B cell (primary cell): ENCODE data around the gene CCDC8. TPM values are rescaled to one million over a fixed set of nuclear protein-coding genes. Genes with fewer than 3 reads are reported as not detected.

Source experiments
- ATAC-seq: fragments of 200-7000 bp; cut with Tn5 transposase; one replicate; pipeline ENCODE4 v1.10.0; 2021; ENCODE audit warnings: low read depth, mild to moderate bottlenecking, moderate number of reproducible peaks, moderate library complexity
- CTCF ChIA-PET: fragments of 350-600 bp; sonication (Branson Sonifier 250); formaldehyde crosslinking; loops from one replicate; lab custom pipeline; 2021; ENCODE audit warnings: antibody characterized with exemption, inconsistent platforms; lab: Charles Lee
- POLR2A ChIA-PET: fragments of 350-600 bp; sonication (Branson Sonifier 250); formaldehyde crosslinking; loops from one replicate; lab custom pipeline; 2021; ENCODE audit warnings: antibody characterized with exemption; lab: Charles Lee
- DNase-seq: peaks from one replicate; pipeline ENCODE4 v3.0.0; 2013
- H2AFZ ChIP-seq: 2 replicates; pipeline ENCODE4 v1.6.1; 2012; ENCODE audit warnings: mild to moderate bottlenecking, low read depth, low read length; ENCODE audit not compliant: insufficient read depth, poor library complexity, severe bottlenecking
- H3K27ac ChIP-seq, 2 donors: 1 replicate in 1 of 2; 2 replicates in 1 of 2; pipeline ENCODE4 v1.5.1; 2012 to 2013; ENCODE audit warnings: low read length in 2 of 2, mild to moderate bottlenecking in 2 of 2, moderate library complexity in 1 of 2
- H3K27me3 ChIP-seq, 4 experiments: fragments of 200-600 bp in 1 of 4; sonication (generic) in 1 of 4; replicated peaks in 1 of 4; 1 replicate in 2 of 4; 2 replicates in 2 of 4; pipeline versions ENCODE4 v1.6.1 to v1.7.0; 2013 to 2016; ENCODE audit warnings: low read length in 3 of 4, mild to moderate bottlenecking in 2 of 4, mixed read lengths in 1 of 4, moderate library complexity in 1 of 4; ENCODE audit not compliant: insufficient read depth in 4 of 4, control insufficient read depth in 3 of 4; ENCODE audit errors: control extremely low read depth in 1 of 4
- H3K36me3 ChIP-seq, 2 experiments: replicated peaks in 1 of 2; 1 replicate in 1 of 2; 2 replicates in 1 of 2; pipeline versions ENCODE4 v1.6.1 to v1.7.1; 2013; ENCODE audit warnings: low read length in 1 of 2; ENCODE audit not compliant: insufficient read depth in 2 of 2, control insufficient read depth in 1 of 2; ENCODE audit errors: control extremely low read depth in 1 of 2, extremely low read depth in 1 of 2
- H3K4me1 ChIP-seq, 2 donors: fragments of 200-600 bp in 1 of 2; sonication (generic) in 1 of 2; 1 replicate in 1 of 2; 2 replicates in 1 of 2; pipeline versions ENCODE4 v1.5.1 to v1.6.1; 2013 to 2017; ENCODE audit warnings: low read length in 2 of 2; ENCODE audit not compliant: control insufficient read depth in 2 of 2, insufficient read depth in 2 of 2
- H3K4me2 ChIP-seq: replicated peaks from 2 replicates; pipeline ENCODE3; 2012; ENCODE audit warnings: mild to moderate bottlenecking, low read depth, low read length; ENCODE audit not compliant: poor library complexity, severe bottlenecking
- H3K4me3 ChIP-seq, 5 experiments: fragments of 200-600 bp in 1 of 5; sonication (generic) in 1 of 5; 1 replicate in 3 of 5; 2 replicates in 2 of 5; pipeline versions ENCODE4 v1.5.1 to v1.7.0; 2011 to 2016; ENCODE audit warnings: low read length in 4 of 5, mild to moderate bottlenecking in 4 of 5, low read depth in 2 of 5, control low read depth in 1 of 5, moderate library complexity in 1 of 5; ENCODE audit not compliant: insufficient read depth in 1 of 5; ENCODE audit errors: control extremely low read depth in 1 of 5, extremely low read depth in 1 of 5
- H3K79me2 ChIP-seq: fragments of 200-600 bp; sonication (generic); one replicate; pipeline ENCODE4 v1.6.0; 2016; ENCODE audit warnings: low read length; ENCODE audit not compliant: control insufficient read depth, insufficient read depth
- H3K9ac ChIP-seq: fragments of 200-600 bp; sonication (generic); 2 replicates; pipeline ENCODE4 v1.6.1; 2017; ENCODE audit warnings: mild to moderate bottlenecking, low read length, moderate library complexity
- H3K9me3 ChIP-seq, 3 donors: one replicate each; pipeline versions ENCODE4 v1.6.1 to v1.7.1; 2013; ENCODE audit warnings: low read length in 2 of 3; ENCODE audit not compliant: control insufficient read depth in 2 of 3, insufficient read depth in 1 of 3; ENCODE audit errors: control extremely low read depth in 1 of 3
- H4K20me1 ChIP-seq: 2 replicates; pipeline ENCODE4 v1.6.0; 2012; ENCODE audit warnings: mild to moderate bottlenecking, low read length; ENCODE audit not compliant: insufficient read depth, control insufficient read depth, poor library complexity, severe bottlenecking
- H3K27ac Mint-ChIP-seq: one replicate; pipeline ENCODE4 v1.8.0; 2021; ENCODE audit warnings: mixed read lengths
- H3K27me3 Mint-ChIP-seq: one replicate; pipeline ENCODE4 v1.8.0; 2021; ENCODE audit warnings: mixed read lengths
- H3K4me1 Mint-ChIP-seq: one replicate; pipeline ENCODE4 v1.8.0; 2021; ENCODE audit warnings: mixed read lengths
- H3K4me3 Mint-ChIP-seq: one replicate; pipeline ENCODE4 v1.8.0; 2021; ENCODE audit warnings: mixed read lengths
- H3K9me3 Mint-ChIP-seq: one replicate; pipeline ENCODE4 v1.8.0; 2022; ENCODE audit warnings: mixed read lengths; ENCODE audit not compliant: insufficient read depth
- EZH2 ChIP-seq: IDR thresholded peaks from 2 replicates; pipeline ENCODE4 v1.6.1; 2012; ENCODE audit warnings: borderline replicate concordance, low read depth, mild to moderate bottlenecking, moderate library complexity, low read length; ENCODE audit not compliant: insufficient read depth, poor library complexity, severe bottlenecking
- WGBS: methylation state at CpG from one replicate; pipeline ENCODE4 v1.1.5; 2013; ENCODE audit warnings: missing lambda C conversion rate; ENCODE audit not compliant: insufficient coverage; 5-methylcytosine and 5-hydroxymethylcytosine counted together
- intact Hi-C: fragments of 100-400 bp; cut with micrococcal nuclease; formaldehyde crosslinking; loops from one replicate; pipeline ENCODE4 v1.10.0; 2022
- polyA plus RNA-seq: library from polyadenylated mRNA; depleted of rRNA; stranded (reverse); fragments of >200 nt; gene quantifications from 2 replicates; pipeline ENCODE4 v1.2.3, GENCODE V29; 2012
- total RNA-seq, 2 donors: library from RNA; stranded (reverse); fragments of 120-200 nt in 1 of 2; gene quantifications; 1 replicate in 1 of 2; 2 replicates in 1 of 2; pipeline versions ENCODE4 v1.2.3 to v1.2.4, GENCODE V29; 2013 to 2022
- TF ChIP-seq, protein P1 (sequence below): fragments of 200-600 bp; IDR thresholded peaks from one replicate; pipeline ENCODE4 v1.8.0; 2022; ENCODE audit warnings: antibody characterized with exemption, mild to moderate bottlenecking

The CCDC8 gene
- total and polyA plus RNA-seq, 2 donors (not counting 1 experiment from before 2014, with no cell fraction given): not detected

DNA sequence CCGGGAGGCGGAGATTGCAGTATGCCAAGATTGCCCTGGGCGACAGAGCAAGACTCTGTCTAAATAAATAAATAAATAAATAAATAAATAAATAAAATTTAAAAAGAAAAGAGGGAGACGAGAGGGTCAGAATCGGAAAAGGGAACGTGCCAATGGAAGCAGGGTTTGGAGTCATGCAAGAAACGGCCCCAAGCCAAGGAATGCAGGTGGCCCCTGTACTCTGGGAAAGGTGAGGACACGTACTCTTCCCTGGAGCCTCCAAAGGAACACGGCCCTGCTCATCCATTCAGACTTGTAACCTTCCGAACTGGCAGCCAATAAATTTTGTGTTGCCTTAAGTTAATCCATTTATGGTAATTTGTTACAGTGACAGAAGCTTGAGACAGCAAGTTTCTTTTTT is 35.2 kb upstream of the CCDC8 start:
- DNase-seq (no peak), ATAC-seq (no peak)
- Mint-ChIP-seq H3K4me3 (no peak overlapping the region), H3K27ac (no peak overlapping the region), H3K9me3 (peaks cover 7% of the 10 kb centered on the region), H3K27me3 (peaks cover 28% of the 10 kb centered on the region), H3K4me1 (no peaks in the 10 kb centered on the region)
- H3K4me1 ChIP-seq: no peaks in the 10 kb centered on the region
- intact Hi-C loops: no loop called here
- 98% methylated on average over 6 of the region's 10 CpGs for WGBS
- H3K9ac ChIP-seq: no peak overlapping the region
- no peak overlapping the region for H3K27ac ChIP-seq
- peaks cover 0 to 7% (median 0%) of the 10 kb centered on the region in 4 experiments for H3K27me3 ChIP-seq
- ChIA-PET POLR2A (no interaction called here), CTCF (interaction anchor here (0.6 to 1.8 kb wide), 2 partner anchors 39 to 631 kb away, joined by 3 to 4 read pairs; no protein-coding TSS in a partner anchor)
- no peak for TF ChIP-seq EZH2
- TF ChIP-seq, protein P1, sequence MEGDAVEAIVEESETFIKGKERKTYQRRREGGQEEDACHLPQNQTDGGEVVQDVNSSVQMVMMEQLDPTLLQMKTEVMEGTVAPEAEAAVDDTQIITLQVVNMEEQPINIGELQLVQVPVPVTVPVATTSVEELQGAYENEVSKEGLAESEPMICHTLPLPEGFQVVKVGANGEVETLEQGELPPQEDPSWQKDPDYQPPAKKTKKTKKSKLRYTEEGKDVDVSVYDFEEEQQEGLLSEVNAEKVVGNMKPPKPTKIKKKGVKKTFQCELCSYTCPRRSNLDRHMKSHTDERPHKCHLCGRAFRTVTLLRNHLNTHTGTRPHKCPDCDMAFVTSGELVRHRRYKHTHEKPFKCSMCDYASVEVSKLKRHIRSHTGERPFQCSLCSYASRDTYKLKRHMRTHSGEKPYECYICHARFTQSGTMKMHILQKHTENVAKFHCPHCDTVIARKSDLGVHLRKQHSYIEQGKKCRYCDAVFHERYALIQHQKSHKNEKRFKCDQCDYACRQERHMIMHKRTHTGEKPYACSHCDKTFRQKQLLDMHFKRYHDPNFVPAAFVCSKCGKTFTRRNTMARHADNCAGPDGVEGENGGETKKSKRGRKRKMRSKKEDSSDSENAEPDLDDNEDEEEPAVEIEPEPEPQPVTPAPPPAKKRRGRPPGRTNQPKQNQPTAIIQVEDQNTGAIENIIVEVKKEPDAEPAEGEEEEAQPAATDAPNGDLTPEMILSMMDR: no peak
- H4K20me1 ChIP-seq: no peaks in the 10 kb centered on the region
- peaks cover 0 to 6% (median 4%) of the 10 kb centered on the region in 3 donors for H3K9me3 ChIP-seq
- H3K36me3 ChIP-seq: no peaks in the 10 kb centered on the region
- H3K79me2 ChIP-seq: no peaks in the 10 kb centered on the region
- no peak overlapping the region for H2AFZ ChIP-seq
- no peak overlapping the region for H3K4me3 ChIP-seq
- H3K4me2 ChIP-seq: no peak overlapping the region

DNA sequence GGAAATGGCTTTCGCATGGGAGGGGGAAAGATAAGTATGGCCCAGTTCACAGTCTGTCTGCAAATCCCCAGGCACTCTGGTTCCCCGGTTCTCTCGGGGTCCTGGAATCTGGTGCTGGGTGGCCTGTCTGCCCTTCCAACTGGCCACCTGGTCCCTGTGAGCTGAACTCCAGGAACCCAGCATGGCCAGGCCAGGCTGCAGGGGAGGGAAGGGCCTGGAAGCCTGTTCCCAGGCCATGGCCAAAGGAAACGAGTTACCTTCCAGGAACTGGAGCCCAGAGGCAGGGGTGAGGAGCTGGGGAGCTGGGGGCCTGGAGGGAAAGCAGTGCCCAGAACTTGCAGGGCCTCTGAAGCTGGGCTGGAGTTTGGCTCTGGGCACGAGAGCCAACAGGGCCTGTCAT is 34.5 kb upstream of the CCDC8 start:
- DNase-seq: no peak
- Histone ChIP-seq H3K79me2 (no peaks in the 10 kb centered on the region), H3K4me2 (no peak overlapping the region), H2AFZ (no peak overlapping the region), H3K27ac (no peak overlapping the region), H3K9ac (no peak overlapping the region), H3K36me3 (no peaks in the 10 kb centered on the region), H3K27me3 (peaks cover 0 to 7% (median 0%) of the 10 kb centered on the region in 4 experiments), H3K9me3 (peaks cover 0 to 6% (median 4%) of the 10 kb centered on the region in 3 donors), H3K4me1 (no peaks in the 10 kb centered on the region), H4K20me1 (no peaks in the 10 kb centered on the region), H3K4me3 (no peak overlapping the region)
- Mint-ChIP-seq H3K27me3 (peaks cover 28% of the 10 kb centered on the region), H3K4me3 (no peak overlapping the region), H3K9me3 (peaks cover 7% of the 10 kb centered on the region), H3K4me1 (no peaks in the 10 kb centered on the region), H3K27ac (no peak overlapping the region)
- ChIA-PET POLR2A (no interaction called here), CTCF (no interaction called here)
- ATAC-seq: no peak
- intact Hi-C loops: no loop called here
- 56% methylated on average over 5 of the region's 5 CpGs for WGBS
- TF ChIP-seq, protein P1: no peak
- TF ChIP-seq EZH2: no peak
